Measurements from ENCODE around the gene ACP2. TPM values are rescaled to one million over a fixed set of nuclear protein-coding genes. Genes with fewer than 3 reads are reported as not detected.

The ACP2 gene
- total RNA-seq, 1 experiment from 2014 or later: 18.7 TPM

GRCh38 chr11:47276923-47277322 lies 28.3 kb upstream of the ACP2 start (continued):
- no peak for TF ChIP-seq ZNF425 (CRISPR knock-in tag; conservative IDR thresholded peaks at IDR 0.05)

GRCh38 chr11:47274495-47275235 lies 26.1 kb upstream of the ACP2 start:
- H3K27ac Mint-ChIP-seq: no peak overlapping the region
- ChIA-PET POLR2A (no interaction called here), CTCF (interaction anchor here (1.1 to 2.6 kb wide), 2 partner anchors 15 to 17 kb away, joined by 3 to 13 read pairs; partner anchors contain the start of gene NR1H3)
- H3K9me3 Mint-ChIP-seq: no peaks in the 10 kb centered on the region
- H3K36me3 Mint-ChIP-seq: peaks cover 43% of the 10 kb centered on the region
- DNase-seq (ENCODE audit: low spot score): no peak
- H3K27me3 Mint-ChIP-seq (ENCODE audit: low read depth): no peaks in the 10 kb centered on the region
- no peak overlapping the region for H3K4me3 Mint-ChIP-seq
- ATAC-seq: no peak
- TF ChIP-seq TP53 (CRISPR knock-in tag; IDR thresholded peaks at IDR 0.05) (no peak), ZNF281 (CRISPR knock-in tag; IDR thresholded peaks at IDR 0.05) (no peak), MLX (CRISPR knock-in tag; IDR thresholded peaks at IDR 0.05) (no peak), ZNF219 (CRISPR knock-in tag; IDR thresholded peaks at IDR 0.05; ENCODE audit: borderline replicate concordance) (no peak), E2F4 (CRISPR knock-in tag; IDR thresholded peaks at IDR 0.05; ENCODE audit: borderline replicate concordance, low read depth) (no peak), ZNF425 (CRISPR knock-in tag; conservative IDR thresholded peaks at IDR 0.05) (no peak), ZNF423 (CRISPR knock-in tag; IDR thresholded peaks at IDR 0.05) (no peak), ZMAT4 (CRISPR knock-in tag; IDR thresholded peaks at IDR 0.05) (no peak), GABPB1 (CRISPR knock-in tag; IDR thresholded peaks at IDR 0.05) (no peak), NFE2L1 (CRISPR knock-in tag; IDR thresholded peaks at IDR 0.05) (no peak)
- H3K4me1 Mint-ChIP-seq: peaks cover 17% of the 10 kb centered on the region

GRCh38 chr11:47272706-47273105 lies 24.1 kb upstream of the ACP2 start:
- Mint-ChIP-seq H3K27ac (no peak overlapping the region), H3K27me3 (ENCODE audit: low read depth) (no peaks in the 10 kb centered on the region), H3K4me1 (peaks cover 33% of the 10 kb centered on the region), H3K9me3 (no peaks in the 10 kb centered on the region), H3K4me3 (no peak overlapping the region), H3K36me3 (peaks cover 29% of the 10 kb centered on the region)
- ChIA-PET POLR2A (interaction anchor here (0.6 kb wide), 1 partner anchor 58 kb away, joined by 8 read pairs; no protein-coding TSS in a partner anchor), CTCF (interaction anchor here (1.0 to 2.6 kb wide), 5 partner anchors 9 to 82 kb away, joined by 3 to 13 read pairs (median 5); partner anchors contain the start of genes DDB2 and NR1H3)
- DNase-seq (ENCODE audit: low spot score): no peak
- no peak for ATAC-seq
- no peak for TF ChIP-seq ZSCAN18 (CRISPR knock-in tag; IDR thresholded peaks at IDR 0.05)
- TF ChIP-seq GRHL2 (CRISPR knock-in tag; IDR thresholded peaks at IDR 0.05; ENCODE audit: insufficient replicate concordance, severe bottlenecking): no peak
- TF ChIP-seq ATF6 (CRISPR knock-in tag; IDR thresholded peaks at IDR 0.05): no peak
- TF ChIP-seq ESRRA (CRISPR knock-in tag; IDR thresholded peaks at IDR 0.05; ENCODE audit: borderline replicate concordance): no peak
- no peak for TF ChIP-seq ZMAT4 (CRISPR knock-in tag; IDR thresholded peaks at IDR 0.05)
- TF ChIP-seq NR3C1 (CRISPR knock-in tag; conservative IDR thresholded peaks at IDR 0.05; ENCODE audit: low read depth): no peak
- no peak for TF ChIP-seq ZNF232 (CRISPR knock-in tag; IDR thresholded peaks at IDR 0.05)
